Activated T-helper 1 cell treated with anti-CD3 and anti-CD28 coated beads, Interleukin-12 subunit alpha, Interleukin-12 subunit beta, Interleukin-2, Interleukin-4 antibody, amounts not matched to agents 30 ng/mL and 10 ng/mL and 1 ng/mL, durations not matched to agents 14 hours and 24 hours and 36 hours (primary cell): ENCODE results near the gene TUBGCP5. TPM values are rescaled to one million over a fixed set of nuclear protein-coding genes. Genes with fewer than 3 reads are reported as not detected.

ENCODE experiments used
- DNase-seq: peaks from one replicate; pipeline ENCODE4 v3.0.0; 2021; ENCODE audit warnings: low spot score
- H3K27ac Mint-ChIP-seq: one replicate; pipeline ENCODE4 v1.8.0; 2021; ENCODE audit warnings: mild to moderate bottlenecking, mixed read lengths
- H3K27me3 Mint-ChIP-seq: one replicate; pipeline ENCODE4 v1.8.0; 2022; ENCODE audit warnings: mild to moderate bottlenecking, moderate library complexity, mixed read lengths; ENCODE audit not compliant: insufficient read depth
- H3K36me3 Mint-ChIP-seq: one replicate; pipeline ENCODE4 v1.8.0; 2021; ENCODE audit warnings: low read depth, mixed read lengths
- H3K4me1 Mint-ChIP-seq: one replicate; pipeline ENCODE4 v1.8.0; 2021; ENCODE audit warnings: low read depth, mixed read lengths
- H3K4me3 Mint-ChIP-seq: one replicate; pipeline ENCODE4 v1.8.0; 2021; ENCODE audit warnings: mild to moderate bottlenecking, moderate library complexity, mixed read lengths
- H3K9me3 Mint-ChIP-seq: one replicate; pipeline ENCODE4 v1.8.0; 2021; ENCODE audit warnings: mixed read lengths
- intact Hi-C: fragments of 100-400 bp; cut with micrococcal nuclease; formaldehyde crosslinking; loops from one replicate; pipeline ENCODE4 v1.15.1; 2024
- total RNA-seq: library from RNA; stranded (reverse); gene quantifications from 2 replicates; pipeline ENCODE4 v1.2.3, GENCODE V29; 2022

The TUBGCP5 gene
- total RNA-seq, 1 donor from 2014 or later = 22.3 TPM

DNA sequence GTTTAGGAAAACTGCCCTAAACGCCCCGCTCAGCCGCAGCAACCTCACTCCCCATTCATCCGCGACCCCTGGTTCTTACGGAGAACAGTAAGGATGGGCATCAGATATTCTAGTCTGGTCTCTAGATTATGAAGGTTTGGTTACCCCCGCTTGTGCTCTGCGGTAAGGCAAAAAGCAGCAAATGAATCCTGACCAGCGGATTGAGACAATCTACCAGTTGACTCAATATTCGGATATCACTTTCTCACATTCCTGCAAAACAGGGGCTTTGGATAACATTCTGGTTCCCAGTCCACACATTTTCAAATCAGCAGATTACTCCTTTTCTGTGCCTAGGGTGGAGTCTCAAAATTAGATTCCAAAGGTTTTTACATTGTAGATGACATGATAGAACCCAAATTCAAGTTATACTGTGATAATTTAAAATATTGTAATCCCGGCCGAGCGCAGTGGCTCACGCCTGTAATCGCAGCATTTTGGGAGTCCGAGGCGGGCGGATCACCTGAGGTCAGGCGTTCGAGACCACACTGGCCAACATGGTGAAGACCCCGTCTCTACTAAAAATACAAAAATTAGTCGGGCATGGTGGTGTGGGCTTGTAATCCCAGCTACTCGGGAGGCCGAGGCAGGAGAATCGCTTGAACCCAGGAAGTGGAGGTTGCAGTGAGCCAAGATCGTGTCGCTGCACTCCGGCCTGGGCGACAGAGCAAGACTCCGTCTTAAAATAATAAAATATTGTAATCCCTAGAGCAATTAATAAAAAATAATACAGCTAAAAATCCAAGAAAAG lies 58.1 kb downstream of the TUBGCP5 start:
- Mint-ChIP-seq H3K9me3 (no peaks in the 10 kb centered on the region), H3K27ac (no peak overlapping the region), H3K4me1 (peaks cover 16% of the 10 kb centered on the region), H3K4me3 (peak overlapping the region; percentile 75), H3K36me3 (no peaks in the 10 kb centered on the region), H3K27me3 (peaks cover 15% of the 10 kb centered on the region)
- no peak for DNase-seq
- intact Hi-C loops = no loop called here

DNA sequence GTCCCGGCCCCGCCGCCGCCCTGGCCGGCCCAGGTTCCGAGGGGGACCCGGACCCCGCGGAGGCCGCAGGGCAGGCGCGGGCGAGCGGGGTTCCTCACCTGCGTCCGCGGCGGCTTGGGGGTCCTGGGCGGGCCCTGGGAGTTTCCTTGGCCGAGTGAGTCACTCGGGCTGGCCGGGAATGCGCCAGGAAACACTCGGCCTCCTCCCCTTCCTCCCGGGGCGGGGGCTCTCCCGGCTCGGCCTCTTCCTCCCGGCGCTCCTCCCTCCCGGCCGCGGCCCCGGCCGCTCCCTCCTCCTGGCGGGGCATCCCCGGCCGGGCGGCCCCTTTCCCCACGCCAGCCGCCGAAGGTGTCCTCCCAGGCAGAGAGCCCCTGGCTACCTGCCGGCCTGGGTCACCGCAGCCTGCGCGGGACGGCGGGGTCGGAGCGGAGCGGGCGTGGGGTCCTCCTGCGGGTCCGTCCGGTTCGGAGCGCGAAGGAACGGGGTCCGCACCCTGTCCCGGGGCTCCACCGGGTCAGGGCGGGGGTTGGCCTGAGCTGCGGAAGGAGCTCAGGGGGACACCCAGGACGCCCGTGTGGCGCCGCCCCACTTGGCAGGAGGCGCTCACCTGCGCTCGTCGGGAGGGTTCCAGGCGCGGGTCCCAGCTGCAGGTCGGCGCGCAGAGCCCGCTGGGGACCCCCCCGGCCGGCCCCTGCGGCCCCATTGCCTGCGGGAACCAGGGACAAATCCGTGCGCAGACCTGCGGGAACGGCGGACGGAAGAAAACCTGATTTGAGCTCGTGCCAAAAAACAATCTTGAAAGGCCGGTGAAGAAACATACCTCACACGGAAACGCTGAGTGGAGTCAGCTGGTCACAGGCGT lies 58.9 kb downstream of the TUBGCP5 start, which contains the start of gene CYFIP1:
Gene CYFIP1, minus strand, starts transcription at position 180 of the 862 bp plus-strand sequence. CDS start 33,083 bp downstream, outside the sequence.
- Mint-ChIP-seq H3K27ac (peak within 1 kb of the TSS; percentile 24), H3K4me1 (peaks cover 16% of the 10 kb centered on the region)

DNA sequence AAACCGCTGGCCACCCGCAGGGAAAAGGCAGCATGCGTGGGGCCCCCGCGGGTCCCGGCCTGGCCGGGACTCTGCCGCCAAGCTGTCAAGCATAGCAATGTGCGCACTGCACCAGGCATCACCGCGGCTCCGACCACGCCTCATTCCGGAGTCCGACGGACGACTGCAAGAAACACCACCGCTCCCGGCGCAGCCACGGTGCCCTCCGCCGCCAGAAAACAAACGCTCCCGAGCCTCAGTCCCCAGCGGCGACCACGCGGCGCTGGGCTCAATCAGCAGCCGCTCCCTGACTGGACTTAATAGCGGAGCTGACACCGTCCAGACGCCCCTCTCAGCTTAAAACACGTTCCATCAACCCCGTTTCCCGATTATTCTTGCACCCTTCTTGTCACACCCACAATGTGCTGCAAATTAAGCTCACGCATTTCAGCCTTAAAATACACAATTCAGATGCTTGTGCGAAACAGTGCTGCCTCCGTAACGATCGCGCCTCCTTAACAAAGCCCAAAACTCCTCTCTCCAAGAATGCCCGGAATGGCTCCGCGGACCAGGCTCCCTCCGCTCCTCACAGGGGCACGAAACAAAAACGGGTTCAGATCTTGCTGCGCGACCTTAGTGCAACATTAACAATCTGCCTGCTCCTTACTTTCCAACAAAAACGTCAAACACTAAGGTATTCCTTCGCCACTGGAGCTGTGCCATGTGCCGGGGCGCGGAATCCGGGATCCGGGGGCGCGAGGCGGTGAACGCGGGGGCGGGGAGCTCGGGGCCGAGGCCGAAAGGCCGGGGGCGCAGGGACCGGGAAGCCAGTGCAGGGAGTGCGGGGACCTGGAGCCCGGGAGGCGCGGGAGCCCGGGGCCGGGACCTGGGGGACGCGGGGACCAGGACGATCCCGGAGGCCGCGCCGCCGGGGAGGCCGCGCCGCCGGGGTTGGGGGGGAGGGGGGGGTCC lies 59.9 kb downstream of the TUBGCP5 start:
- Mint-ChIP-seq H3K36me3 (no peaks in the 10 kb centered on the region), H3K4me1 (peaks cover 21% of the 10 kb centered on the region), H3K9me3 (no peaks in the 10 kb centered on the region), H3K4me3 (peak overlapping the region; percentile 95), H3K27me3 (peaks cover 15% of the 10 kb centered on the region), H3K27ac (peak overlapping the region; percentile 24)
- peak; percentile 22 for DNase-seq
- intact Hi-C loops = loop anchor here (5.0 kb wide), 1 partner anchor 58 kb away; the partner anchor contains the start of gene TUBGCP5

More for the DNA sequence above, 58.9 kb downstream of the TUBGCP5 start, which contains the start of gene CYFIP1:
- Mint-ChIP-seq H3K4me3 (peak within 1 kb of the TSS; percentile 95), H3K36me3 (no peaks in the 10 kb centered on the region), H3K27me3 (peaks cover 15% of the 10 kb centered on the region), H3K9me3 (no peaks in the 10 kb centered on the region)
- DNase-seq = peak; percentile 31
- intact Hi-C loops = no loop called here

DNA sequence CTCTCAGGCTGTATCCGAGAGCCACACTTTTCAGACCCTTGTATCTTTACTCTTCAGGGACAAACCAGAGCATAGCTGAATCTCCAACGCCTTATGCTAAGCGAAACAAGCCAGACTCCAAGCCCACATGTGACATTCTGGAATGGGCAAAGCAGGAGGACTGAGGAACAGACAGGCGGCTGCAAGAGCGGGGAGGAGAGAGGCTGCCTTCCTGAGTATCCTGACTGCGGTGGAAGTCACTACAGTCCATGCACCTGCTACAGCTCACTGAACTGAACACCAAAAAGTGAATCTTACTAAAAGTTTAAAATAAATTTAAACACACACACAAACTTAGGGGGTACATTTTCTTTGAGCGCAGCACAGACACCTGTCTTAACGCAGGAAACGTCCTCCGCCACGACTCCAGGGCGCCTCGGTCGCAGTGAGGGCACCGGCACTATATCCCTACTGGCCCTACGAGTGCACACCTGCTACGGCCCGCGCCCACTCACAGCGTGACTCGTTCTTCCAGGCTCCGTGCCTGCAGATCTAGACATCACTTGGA lies 60.6 kb downstream of the TUBGCP5 start:
- Mint-ChIP-seq H3K4me3 (peak overlapping the region; percentile 95), H3K9me3 (no peaks in the 10 kb centered on the region), H3K36me3 (no peaks in the 10 kb centered on the region), H3K27me3 (peaks cover 15% of the 10 kb centered on the region), H3K4me1 (peaks cover 22% of the 10 kb centered on the region), H3K27ac (no peak overlapping the region)
- DNase-seq = no peak
- intact Hi-C loops = loop anchor here (5.0 kb wide), 1 partner anchor 59 kb away; the partner anchor contains the start of gene TUBGCP5

DNA sequence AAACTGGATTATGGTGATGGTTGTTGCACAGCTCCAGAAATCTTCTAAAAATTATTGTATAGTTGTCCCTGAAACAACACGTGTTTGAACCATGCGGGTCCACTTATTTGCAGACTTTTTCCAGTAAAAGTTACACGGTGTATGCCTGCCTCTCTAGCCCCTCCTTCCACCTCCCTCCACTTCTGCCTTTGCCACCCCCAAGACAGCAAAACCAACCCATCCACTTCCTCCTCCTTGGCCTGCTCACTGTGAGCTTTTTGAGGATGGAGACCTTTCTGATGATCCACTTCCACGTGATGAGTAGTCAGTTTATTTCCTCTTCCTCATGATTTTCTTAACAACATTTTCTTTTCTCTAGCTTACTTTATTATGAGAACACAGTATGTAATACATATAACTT lies 64.6 kb downstream of the TUBGCP5 start:
- H3K4me3 Mint-ChIP-seq = no peak overlapping the region

DNA sequence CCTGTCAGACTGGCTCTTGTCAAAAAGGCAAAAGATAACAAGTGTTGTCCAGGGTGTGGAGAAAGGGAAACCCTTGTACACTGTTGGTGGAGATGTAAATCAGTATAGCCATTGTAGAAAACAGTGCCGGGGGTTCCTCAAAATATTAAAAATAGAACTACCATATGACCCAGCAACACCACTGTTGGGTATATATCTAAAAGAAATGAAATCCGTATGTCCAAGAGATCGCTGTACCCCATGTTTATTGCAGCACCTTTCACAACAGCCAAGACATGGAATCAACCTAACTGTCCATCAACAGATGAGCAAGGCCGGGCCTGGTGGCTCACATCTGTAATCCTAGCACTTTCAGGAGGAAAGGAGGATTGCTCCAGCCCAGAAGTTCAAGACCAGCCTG lies 65.4 kb downstream of the TUBGCP5 start:
- no peaks in the 10 kb centered on the region for H3K36me3 Mint-ChIP-seq
- H3K27me3 Mint-ChIP-seq = peaks cover 5% of the 10 kb centered on the region
- no peak overlapping the region for H3K27ac Mint-ChIP-seq
- no peak overlapping the region for H3K4me3 Mint-ChIP-seq
- intact Hi-C loops = no loop called here
- H3K9me3 Mint-ChIP-seq = peaks cover 5% of the 10 kb centered on the region
- H3K4me1 Mint-ChIP-seq = peaks cover 19% of the 10 kb centered on the region
- DNase-seq = no peak

More for the DNA sequence above, 64.6 kb downstream of the TUBGCP5 start:
- intact Hi-C loops = loop anchor here (5.0 kb wide), 1 partner anchor 63 kb away; the partner anchor contains the start of gene TUBGCP5
- no peaks in the 10 kb centered on the region for H3K36me3 Mint-ChIP-seq
- no peak overlapping the region for H3K27ac Mint-ChIP-seq
- no peak for DNase-seq
- H3K27me3 Mint-ChIP-seq = peaks cover 5% of the 10 kb centered on the region
- H3K9me3 Mint-ChIP-seq = peaks cover under 1% of the 10 kb centered on the region
- H3K4me1 Mint-ChIP-seq = peaks cover 27% of the 10 kb centered on the region

DNA sequence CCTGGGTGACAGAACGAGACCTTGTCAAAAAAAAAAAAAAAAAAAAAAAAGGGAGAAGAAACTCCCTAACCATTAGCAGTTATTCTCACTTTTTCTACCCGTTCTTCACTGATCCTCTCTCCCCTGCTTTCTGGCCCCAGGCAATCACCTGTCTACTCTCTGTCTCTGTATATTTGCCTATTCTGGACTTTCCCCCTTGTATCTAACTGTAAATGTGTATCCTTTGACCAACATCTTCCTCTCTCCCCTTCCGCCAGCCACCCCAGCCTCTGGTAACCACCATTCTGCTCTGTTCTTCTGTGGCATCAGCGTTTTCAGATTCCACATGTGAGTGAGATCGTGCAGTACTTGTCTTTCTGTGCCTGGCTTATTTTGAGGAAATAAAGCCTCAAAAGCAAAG lies 66.1 kb downstream of the TUBGCP5 start:
- Mint-ChIP-seq H3K9me3 (peaks cover 5% of the 10 kb centered on the region), H3K4me3 (no peak overlapping the region), H3K4me1 (peaks cover 12% of the 10 kb centered on the region), H3K27ac (no peak overlapping the region), H3K27me3 (peaks cover under 1% of the 10 kb centered on the region), H3K36me3 (no peaks in the 10 kb centered on the region)
- intact Hi-C loops = no loop called here
- DNase-seq = no peak

DNA sequence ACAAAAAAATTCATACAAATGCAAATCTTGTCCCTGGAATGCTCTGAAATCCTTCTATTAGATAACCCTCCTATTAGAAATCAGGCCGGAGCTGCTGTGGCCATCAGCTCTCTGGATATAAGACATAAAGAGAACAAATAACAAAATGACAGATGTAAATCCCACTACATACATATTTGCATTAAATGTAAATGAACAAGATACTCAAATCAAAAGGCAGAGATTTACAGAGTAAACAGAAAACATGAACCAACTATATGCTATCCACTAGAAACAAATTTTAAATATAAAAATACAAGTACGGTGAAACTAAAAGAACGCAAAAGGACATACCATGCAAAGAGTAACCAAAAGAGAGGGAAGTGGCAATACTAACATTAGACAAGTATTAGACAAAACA lies 69.9 kb downstream of the TUBGCP5 start:
- H3K9me3 Mint-ChIP-seq = peaks cover 5% of the 10 kb centered on the region
- H3K36me3 Mint-ChIP-seq = no peaks in the 10 kb centered on the region
- H3K4me3 Mint-ChIP-seq = no peak overlapping the region
- peaks cover 7% of the 10 kb centered on the region for H3K4me1 Mint-ChIP-seq
- no peak overlapping the region for H3K27ac Mint-ChIP-seq
- no peak for DNase-seq
- intact Hi-C loops = no loop called here
- no peaks in the 10 kb centered on the region for H3K27me3 Mint-ChIP-seq

DNA sequence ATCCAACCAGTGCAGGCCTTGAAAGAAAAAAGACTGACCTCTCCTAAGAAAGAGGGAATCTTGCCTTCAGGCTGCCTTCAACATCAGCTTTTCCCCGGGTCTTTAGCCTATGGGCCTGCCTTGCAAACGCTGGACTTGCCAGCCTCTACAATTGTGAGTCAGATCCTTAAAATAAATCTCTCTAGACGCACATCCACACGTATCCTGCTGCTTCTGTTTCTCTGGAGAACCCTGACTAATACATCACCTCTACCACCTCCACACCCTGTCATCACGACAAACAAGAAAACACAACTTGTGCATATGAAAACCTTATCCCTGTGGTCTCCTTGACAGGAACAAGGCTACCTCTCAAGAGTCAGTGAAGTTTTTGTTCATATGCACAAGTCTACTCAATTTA lies 71.0 kb downstream of the TUBGCP5 start:
- Mint-ChIP-seq H3K9me3 (peaks cover 5% of the 10 kb centered on the region), H3K36me3 (no peaks in the 10 kb centered on the region), H3K4me1 (peaks cover 2% of the 10 kb centered on the region), H3K4me3 (no peak overlapping the region), H3K27ac (no peak overlapping the region), H3K27me3 (no peaks in the 10 kb centered on the region)
- intact Hi-C loops = no loop called here
- no peak for DNase-seq

DNA sequence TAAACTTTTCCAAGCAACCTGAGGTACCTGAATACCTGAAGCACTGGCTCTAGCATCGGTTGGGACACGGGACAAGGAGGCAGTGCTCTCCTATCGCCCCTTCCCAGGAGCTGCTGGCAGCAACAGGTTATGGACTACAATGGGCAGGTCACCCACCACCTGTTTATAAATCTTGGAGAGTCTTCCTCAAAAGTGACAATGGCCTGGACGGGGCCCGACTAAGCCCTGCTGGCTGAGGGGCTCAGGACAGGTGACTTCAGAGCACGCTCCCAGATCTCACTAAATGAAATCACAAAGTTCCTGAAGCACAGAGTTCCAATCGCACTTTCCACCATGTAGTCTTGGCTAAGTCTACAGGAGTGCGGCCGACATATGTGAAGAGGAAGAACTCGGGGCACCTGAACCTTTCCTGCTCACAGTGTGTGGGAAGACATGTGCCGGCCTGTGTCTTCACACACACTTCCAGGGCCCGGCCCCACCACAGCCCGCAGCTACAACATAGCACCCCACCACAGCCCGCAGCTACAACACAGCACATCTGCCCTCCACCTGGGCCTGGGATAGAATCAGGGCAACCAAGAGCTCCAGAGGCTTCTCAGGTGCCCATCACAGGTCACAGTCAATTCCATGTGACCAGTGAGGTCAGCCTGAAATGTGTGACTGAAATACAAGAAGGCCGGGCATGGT lies 72.1 kb downstream of the TUBGCP5 start:
- Mint-ChIP-seq H3K27ac (no peak overlapping the region), H3K27me3 (no peaks in the 10 kb centered on the region), H3K36me3 (no peaks in the 10 kb centered on the region), H3K4me3 (no peak overlapping the region), H3K9me3 (peaks cover 5% of the 10 kb centered on the region), H3K4me1 (no peaks in the 10 kb centered on the region)
- no peak for DNase-seq
- intact Hi-C loops = no loop called here

DNA sequence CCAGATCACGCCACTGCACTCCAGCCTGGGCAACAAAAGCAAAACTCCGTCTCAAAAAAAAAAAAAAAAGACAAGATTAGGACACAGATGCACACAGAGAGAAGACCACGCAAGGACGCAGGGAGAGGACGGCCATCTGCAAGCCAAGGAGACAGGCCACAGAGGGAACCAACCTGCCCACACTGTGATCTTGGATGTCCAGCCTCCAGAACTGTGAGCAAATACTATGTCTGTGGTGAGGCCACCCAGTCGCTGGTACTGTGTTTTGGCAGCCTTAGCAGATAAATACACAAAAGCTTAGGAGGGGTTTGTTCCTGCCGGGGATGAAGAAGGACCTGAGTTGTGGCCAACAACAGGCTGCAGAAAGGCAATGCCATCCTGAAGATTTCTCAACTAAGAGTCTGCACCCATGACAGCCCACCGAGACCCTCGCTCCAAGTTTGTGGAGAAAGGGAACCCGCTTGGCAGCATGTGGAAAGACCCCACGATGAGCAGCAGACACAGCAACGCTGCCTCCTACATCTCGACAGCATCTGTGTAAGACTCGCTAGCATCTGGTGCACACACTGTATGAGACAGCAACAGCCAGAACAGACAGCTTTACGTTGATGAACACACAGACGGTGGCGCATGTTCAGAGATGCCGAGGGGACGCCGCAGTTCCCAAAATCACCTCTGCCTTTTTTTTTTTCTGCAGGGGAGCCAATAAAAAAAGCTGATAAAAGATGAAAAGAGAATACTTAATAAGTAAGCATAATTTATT lies 72.9 kb downstream of the TUBGCP5 start:
- intact Hi-C loops = no loop called here
- peaks cover 5% of the 10 kb centered on the region for H3K9me3 Mint-ChIP-seq
- H3K36me3 Mint-ChIP-seq = no peaks in the 10 kb centered on the region
- no peak overlapping the region for H3K27ac Mint-ChIP-seq
- no peak overlapping the region for H3K4me3 Mint-ChIP-seq
- DNase-seq = no peak
- no peaks in the 10 kb centered on the region for H3K4me1 Mint-ChIP-seq
- no peaks in the 10 kb centered on the region for H3K27me3 Mint-ChIP-seq
